ENCODE measurements around the gene IMMT. TPM values are rescaled to one million over a fixed set of nuclear protein-coding genes. Genes with fewer than 3 reads are reported as not detected.

The IMMT gene
- total RNA-seq, 1 experiment from 2014 or later = 172 TPM

DNA sequence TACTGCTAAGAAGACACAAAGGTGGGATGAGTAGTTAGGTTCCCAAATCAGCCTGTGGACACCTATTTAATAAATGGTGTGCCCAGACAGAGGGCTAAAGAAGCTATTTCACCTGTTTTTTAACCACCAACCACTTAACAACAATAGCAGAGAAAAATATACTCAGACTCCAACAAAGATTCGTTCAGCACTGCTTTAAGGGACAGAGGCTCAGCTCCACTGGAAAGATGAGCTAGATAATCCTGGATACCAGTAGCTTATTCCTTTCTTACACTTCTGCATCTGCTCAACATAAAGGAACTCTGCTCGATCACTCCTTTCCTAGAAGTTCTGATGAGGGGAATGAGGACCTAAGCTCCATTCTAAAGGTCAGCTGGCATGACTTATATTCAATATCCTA is 44.8 kb downstream of the IMMT start:
- CTCF ChIA-PET = no interaction called here
- no peak overlapping the region for H3K27ac ChIP-seq (ENCODE audit: low read depth, low read length, poor library complexity, severe bottlenecking)

DNA sequence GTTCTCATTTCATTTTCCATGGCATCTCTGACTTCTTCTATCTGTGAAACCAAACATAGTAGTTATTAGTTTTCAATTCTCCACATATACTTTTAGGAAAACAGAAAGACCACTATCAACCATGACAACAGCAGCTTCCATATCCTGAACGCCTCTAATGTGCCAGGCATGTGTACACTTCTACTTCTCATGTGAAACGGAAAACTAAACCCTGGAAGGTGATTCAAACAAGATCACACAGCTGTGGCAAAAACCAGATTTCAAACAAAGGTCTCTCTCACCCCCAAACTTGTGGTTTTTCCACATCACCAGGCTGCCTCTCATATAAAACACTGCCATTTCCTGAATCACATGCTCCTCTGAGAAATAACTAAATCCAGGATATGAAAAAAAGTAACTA is 47.5 kb downstream of the IMMT start:
- intact Hi-C loops (cut with micrococcal nuclease; ENCODE audit: unreplicated experiment) = no loop called here
- Histone ChIP-seq H3K27me3 (replicated peaks; ENCODE audit: insufficient read depth, low read depth, low read length, poor library complexity) (no peaks in the 10 kb centered on the region), H3K9me3 (ENCODE audit: low read depth, low read length, poor library complexity, severe bottlenecking) (no peaks in the 10 kb centered on the region), H3K36me3 (ENCODE audit: insufficient read depth, low read length, poor library complexity, severe bottlenecking) (peaks cover 88% of the 10 kb centered on the region), H3K4me1 (ENCODE audit: insufficient read depth, low read length, poor library complexity, severe bottlenecking) (no peaks in the 10 kb centered on the region), H3K4me3 (ENCODE audit: low read depth, low read length, poor library complexity, severe bottlenecking) (no peak overlapping the region), H3K27ac (ENCODE audit: low read depth, low read length, poor library complexity, severe bottlenecking) (no peak overlapping the region)
- no TSS peak for BruUV-seq (replicated peaks)
- DNase-seq (ENCODE audit: low spot score) = no peak
- TF ChIP-seq, protein P1, sequence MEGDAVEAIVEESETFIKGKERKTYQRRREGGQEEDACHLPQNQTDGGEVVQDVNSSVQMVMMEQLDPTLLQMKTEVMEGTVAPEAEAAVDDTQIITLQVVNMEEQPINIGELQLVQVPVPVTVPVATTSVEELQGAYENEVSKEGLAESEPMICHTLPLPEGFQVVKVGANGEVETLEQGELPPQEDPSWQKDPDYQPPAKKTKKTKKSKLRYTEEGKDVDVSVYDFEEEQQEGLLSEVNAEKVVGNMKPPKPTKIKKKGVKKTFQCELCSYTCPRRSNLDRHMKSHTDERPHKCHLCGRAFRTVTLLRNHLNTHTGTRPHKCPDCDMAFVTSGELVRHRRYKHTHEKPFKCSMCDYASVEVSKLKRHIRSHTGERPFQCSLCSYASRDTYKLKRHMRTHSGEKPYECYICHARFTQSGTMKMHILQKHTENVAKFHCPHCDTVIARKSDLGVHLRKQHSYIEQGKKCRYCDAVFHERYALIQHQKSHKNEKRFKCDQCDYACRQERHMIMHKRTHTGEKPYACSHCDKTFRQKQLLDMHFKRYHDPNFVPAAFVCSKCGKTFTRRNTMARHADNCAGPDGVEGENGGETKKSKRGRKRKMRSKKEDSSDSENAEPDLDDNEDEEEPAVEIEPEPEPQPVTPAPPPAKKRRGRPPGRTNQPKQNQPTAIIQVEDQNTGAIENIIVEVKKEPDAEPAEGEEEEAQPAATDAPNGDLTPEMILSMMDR (conservative IDR thresholded peaks at IDR 0.05; ENCODE audit: low read depth, low read length) = no peak
- no peak for TF ChIP-seq EZH2 (IDR thresholded peaks at IDR 0.05; ENCODE audit: borderline replicate concordance, low read depth, low read length, poor library complexity, severe bottlenecking)
- ChIA-PET CTCF (no interaction called here), POLR2A (ENCODE audit: low non-redundant PET) (no interaction called here)

More for the DNA sequence above, 44.8 kb downstream of the IMMT start:
- peaks cover 67% of the 10 kb centered on the region for H3K36me3 ChIP-seq (ENCODE audit: insufficient read depth, low read length, poor library complexity, severe bottlenecking)
- H3K4me1 ChIP-seq (ENCODE audit: insufficient read depth, low read length, poor library complexity, severe bottlenecking) = no peaks in the 10 kb centered on the region
- no TSS peak for BruUV-seq (replicated peaks)
- intact Hi-C loops (cut with micrococcal nuclease; ENCODE audit: unreplicated experiment) = no loop called here
- H3K4me3 ChIP-seq (ENCODE audit: low read depth, low read length, poor library complexity, severe bottlenecking) = no peak overlapping the region
- H3K27me3 ChIP-seq (replicated peaks; ENCODE audit: insufficient read depth, low read depth, low read length, poor library complexity) = no peaks in the 10 kb centered on the region
- POLR2A ChIA-PET (ENCODE audit: low non-redundant PET) = no interaction called here
- no peaks in the 10 kb centered on the region for H3K9me3 ChIP-seq (ENCODE audit: low read depth, low read length, poor library complexity, severe bottlenecking)
- DNase-seq (ENCODE audit: low spot score) = no peak
- TF ChIP-seq EZH2 (IDR thresholded peaks at IDR 0.05; ENCODE audit: borderline replicate concordance, low read depth, low read length, poor library complexity, severe bottlenecking) = no peak
- TF ChIP-seq, protein P1 (conservative IDR thresholded peaks at IDR 0.05; ENCODE audit: low read depth, low read length) = no peak

DNA sequence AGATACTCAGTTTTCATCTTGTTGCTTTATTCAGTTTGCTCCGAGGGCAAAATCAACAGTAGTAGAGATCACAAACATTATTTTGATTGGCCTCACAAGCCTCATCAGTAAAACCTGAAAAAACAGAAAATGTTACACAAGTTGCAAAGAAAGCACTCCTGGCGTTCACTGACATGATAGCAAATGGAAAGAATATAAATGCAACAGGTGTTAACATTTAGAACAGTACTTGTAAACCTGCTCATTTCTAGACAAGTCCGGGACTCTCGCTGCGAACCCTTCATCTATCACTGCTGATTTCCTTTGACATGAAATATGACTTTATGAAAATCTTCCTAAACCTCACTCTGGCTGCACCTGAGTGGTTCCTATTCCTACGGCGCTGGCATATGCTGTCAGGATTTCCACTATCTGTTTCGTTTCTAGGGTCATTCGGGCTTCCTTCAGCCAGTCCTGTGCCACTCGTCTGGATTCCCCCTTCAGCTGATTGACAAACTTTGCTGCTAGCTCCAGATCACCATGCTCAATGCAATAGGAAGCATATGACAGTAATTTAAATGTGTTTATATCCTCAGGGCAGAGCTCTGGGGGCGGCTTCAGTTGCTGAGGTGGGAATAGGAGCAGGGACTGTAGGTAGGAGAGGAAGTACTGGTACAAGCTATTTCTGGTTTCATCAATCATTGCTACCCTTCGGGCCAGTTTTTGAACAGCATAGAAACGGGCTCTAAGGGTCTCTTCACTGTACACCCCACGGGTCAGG is 51.2 kb downstream of the IMMT start:
- TF ChIP-seq, protein P1 (conservative IDR thresholded peaks at IDR 0.05; ENCODE audit: low read depth, low read length) = no peak
- no peak overlapping the region for H3K4me3 ChIP-seq (ENCODE audit: low read depth, low read length, poor library complexity, severe bottlenecking)
- ChIA-PET CTCF (no interaction called here), POLR2A (ENCODE audit: low non-redundant PET) (no interaction called here)
- no peak for DNase-seq (ENCODE audit: low spot score)
- intact Hi-C loops (cut with micrococcal nuclease; ENCODE audit: unreplicated experiment) = no loop called here
- no peaks in the 10 kb centered on the region for H3K27me3 ChIP-seq (replicated peaks; ENCODE audit: insufficient read depth, low read depth, low read length, poor library complexity)
- no peaks in the 10 kb centered on the region for H3K4me1 ChIP-seq (ENCODE audit: insufficient read depth, low read length, poor library complexity, severe bottlenecking)
- H3K9me3 ChIP-seq (ENCODE audit: low read depth, low read length, poor library complexity, severe bottlenecking) = no peaks in the 10 kb centered on the region
- H3K36me3 ChIP-seq (ENCODE audit: insufficient read depth, low read length, poor library complexity, severe bottlenecking) = peaks cover 77% of the 10 kb centered on the region
- TSS peak; percentile 78 for BruUV-seq (replicated peaks)
- no peak overlapping the region for H3K27ac ChIP-seq (ENCODE audit: low read depth, low read length, poor library complexity, severe bottlenecking)

Data from A673 (cell line).